ENCODE results near the gene FOXP3. TPM values are rescaled to one million over a fixed set of nuclear protein-coding genes. Genes with fewer than 3 reads are reported as not detected.

Gene FOXP3
- total RNA-seq, 2 donors from 2014 or later = 0.10 TPM; not detected in 1

GRCh38 chrX:49256268-49256995 is 8.1 kb downstream of the FOXP3 start:
- intact Hi-C loops (cut with DNase I) = no loop called here
- DNase-seq (ENCODE audit: low spot score) = no peak

GRCh38 chrX:49254639-49255038 is 9.9 kb downstream of the FOXP3 start:
- no peak for DNase-seq (ENCODE audit: low spot score)
- intact Hi-C loops (cut with DNase I) = no loop called here

GRCh38 chrX:49251325-49251724 is 13.2 kb downstream of the FOXP3 start:
- DNase-seq (ENCODE audit: low spot score) = no peak
- intact Hi-C loops (cut with DNase I) = no loop called here

- intact Hi-C loops (cut with DNase I) = no loop called here
- DNase-seq (ENCODE audit: low spot score) = no peak
Observed at GRCh38 chrX:49250578-49250977, 13.9 kb downstream of the FOXP3 start.

- DNase-seq (ENCODE audit: low spot score) = no peak
- intact Hi-C loops (cut with DNase I) = no loop called here
Observed at GRCh38 chrX:49250066-49250465, 14.4 kb downstream of the FOXP3 start.

GRCh38 chrX:49249616-49250015 is 14.9 kb downstream of the FOXP3 start:
- no peak for DNase-seq (ENCODE audit: low spot score)
- intact Hi-C loops (cut with DNase I) = no loop called here

- intact Hi-C loops (cut with DNase I) = no loop called here
- DNase-seq (ENCODE audit: low spot score) = no peak
Observed at GRCh38 chrX:49249071-49249470, 15.4 kb downstream of the FOXP3 start.

DNA sequence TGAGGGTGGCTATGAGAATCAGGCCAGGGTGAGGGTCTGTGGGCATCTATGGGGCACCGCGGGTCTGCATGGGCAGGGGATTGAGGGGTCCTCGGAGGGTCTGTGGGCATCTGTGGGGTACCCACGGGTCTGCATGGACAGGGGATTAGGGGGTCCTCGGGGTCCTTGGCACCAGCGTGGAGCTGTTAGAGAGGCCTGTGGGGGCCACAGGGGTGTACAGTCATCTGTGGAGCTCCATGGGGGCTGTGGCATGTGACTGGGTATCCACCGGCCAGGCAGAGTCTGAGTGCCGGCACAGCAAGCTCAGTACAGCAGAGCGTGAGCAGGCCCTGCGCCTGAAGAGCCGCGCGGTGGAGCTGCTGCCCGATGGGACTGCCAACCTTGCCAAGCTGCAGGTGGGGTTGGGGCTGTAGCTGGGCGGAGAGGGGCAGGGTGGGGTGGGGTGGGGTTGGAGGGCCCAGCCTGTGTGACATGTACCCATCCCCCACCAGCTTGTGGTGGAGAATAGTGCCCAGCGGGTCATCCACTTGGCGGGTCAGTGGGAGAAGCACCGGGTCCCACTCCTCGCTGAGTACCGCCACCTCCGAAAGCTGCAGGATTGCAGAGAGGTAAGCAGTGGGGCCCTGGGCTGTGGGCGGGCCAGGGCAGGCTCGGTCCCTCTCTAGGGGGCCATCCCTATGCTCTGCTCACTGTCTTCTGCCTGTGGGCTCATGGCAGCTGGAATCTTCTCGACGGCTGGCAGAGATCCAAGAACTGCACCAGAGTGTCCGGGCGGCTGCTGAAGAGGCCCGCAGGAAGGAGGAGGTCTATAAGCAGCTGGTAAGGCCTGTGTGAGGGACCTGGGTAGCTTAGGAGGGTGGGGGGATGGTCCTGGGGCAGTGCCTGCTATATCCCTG is 16.3 kb downstream of the FOXP3 start:
- no peak for DNase-seq (ENCODE audit: low spot score)
- intact Hi-C loops (cut with DNase I) = no loop called here

DNA sequence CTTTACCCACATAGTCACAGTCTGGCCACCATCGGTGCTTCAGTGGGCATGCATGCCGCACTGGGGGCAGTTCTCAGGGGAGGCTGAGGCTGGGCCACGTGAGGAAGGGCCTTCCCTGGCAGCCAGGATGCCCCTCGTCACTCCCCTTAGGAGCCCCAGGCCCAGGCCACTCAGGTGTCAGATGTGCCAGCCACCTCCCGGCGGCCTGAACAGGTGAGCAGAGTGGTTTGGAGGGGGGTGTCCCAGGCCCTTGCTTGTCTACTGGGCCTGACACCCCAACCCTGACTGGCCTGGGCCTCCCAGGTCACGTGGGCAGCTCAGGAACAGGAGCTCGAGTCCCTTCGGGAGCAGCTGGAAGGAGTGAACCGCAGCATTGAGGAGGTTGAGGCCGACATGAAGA is 17.2 kb downstream of the FOXP3 start:
- intact Hi-C loops (cut with DNase I) = no loop called here
- DNase-seq (ENCODE audit: low spot score) = no peak

DNA sequence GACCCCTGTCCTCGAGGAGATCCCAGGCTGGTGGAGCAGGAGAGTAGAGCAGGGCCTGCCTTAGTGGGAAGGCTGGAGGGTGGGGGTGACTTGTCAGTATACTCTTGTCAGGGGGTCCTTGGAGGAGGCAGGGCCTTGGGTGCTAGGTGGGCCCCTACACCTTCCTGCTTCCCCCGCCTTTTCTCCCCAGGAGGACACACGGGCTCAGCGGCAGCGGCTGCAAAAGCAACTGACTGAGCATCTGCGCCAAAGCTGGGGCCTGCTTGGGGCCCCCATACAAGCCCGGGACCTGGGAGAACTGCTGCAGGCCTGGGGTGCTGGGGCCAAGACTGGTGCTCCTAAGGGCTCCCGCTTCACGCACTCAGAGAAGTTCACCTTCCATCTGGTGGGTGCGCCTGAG is 18.0 kb downstream of the FOXP3 start:
- DNase-seq (ENCODE audit: low spot score) = no peak
- intact Hi-C loops (cut with DNase I) = no loop called here

- intact Hi-C loops (cut with DNase I) = no loop called here
- DNase-seq (ENCODE audit: low spot score) = no peak
Observed at GRCh38 chrX:49244207-49244606, 20.3 kb downstream of the FOXP3 start.

DNA sequence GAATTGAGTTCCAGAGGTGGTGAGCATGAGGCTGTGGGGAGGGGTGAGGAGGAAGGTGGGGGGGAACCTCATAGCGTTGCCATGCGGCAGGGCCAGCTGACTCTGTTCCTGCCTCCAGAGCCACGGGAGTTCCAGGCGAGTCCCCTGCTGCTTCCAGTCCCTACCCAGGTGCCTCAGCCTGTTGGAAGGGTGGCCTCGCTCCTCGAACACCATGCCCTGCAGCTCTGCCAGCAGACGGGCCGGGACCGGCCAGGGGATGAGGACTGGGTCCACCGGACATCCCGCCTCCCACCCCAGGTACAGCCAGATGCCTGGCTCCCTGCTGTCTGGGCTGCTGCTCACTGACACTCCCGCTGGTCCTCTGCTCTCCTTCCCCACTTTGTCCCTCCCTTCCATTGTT is 21.3 kb downstream of the FOXP3 start:
- intact Hi-C loops (cut with DNase I) = no loop called here
- no peak for DNase-seq (ENCODE audit: low spot score)

- intact Hi-C loops (cut with DNase I) = no loop called here
- DNase-seq (ENCODE audit: low spot score) = no peak
Observed at GRCh38 chrX:49242545-49243066, 21.9 kb downstream of the FOXP3 start.

DNA sequence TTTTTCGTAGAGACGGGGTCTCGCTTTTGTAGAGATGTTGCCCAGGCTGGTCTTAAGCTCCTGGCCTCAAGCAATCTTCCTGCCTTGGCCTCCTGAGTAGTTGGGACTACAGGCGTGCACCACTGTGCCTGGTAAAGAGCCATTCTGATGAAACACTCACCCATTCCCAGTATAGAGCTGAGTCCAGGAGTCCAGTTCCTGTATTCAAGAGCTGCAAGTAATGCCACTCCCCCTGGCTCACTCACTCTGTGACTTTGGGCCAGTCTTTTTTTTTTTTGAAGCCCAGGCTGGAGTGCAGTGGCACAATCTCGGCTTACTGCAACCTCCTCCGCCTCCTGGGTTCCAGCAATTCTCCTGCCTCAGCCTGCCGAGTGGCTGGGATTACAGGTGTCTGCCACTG is 25.8 kb downstream of the FOXP3 start:
- DNase-seq (ENCODE audit: low spot score) = no peak
- intact Hi-C loops (cut with DNase I) = no loop called here

DNA sequence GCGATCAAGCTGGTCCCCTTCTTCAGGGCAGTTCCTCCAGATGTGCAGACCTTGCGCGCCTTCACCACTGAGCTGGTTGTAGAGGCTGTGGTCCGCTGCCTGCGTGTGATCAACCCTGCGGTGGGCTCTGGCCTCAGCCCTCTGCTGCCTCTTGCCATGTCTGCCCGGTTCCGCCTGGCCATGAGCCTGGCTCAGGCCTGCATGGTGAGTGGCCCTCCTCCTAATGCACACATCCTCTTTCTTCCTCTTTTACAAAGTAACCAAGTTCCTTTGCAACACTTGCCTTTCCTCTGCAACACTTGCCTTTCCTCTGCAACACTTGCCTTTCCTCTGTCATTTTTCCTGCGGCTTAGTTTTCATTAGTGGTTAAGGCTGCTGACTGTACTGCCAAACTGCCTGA is 27.4 kb downstream of the FOXP3 start:
- intact Hi-C loops (cut with DNase I) = no loop called here
- DNase-seq (ENCODE audit: low spot score) = no peak

- intact Hi-C loops (cut with DNase I) = no loop called here
- DNase-seq (ENCODE audit: low spot score) = no peak
Observed at GRCh38 chrX:49233887-49234555, 30.5 kb downstream of the FOXP3 start.

DNA sequence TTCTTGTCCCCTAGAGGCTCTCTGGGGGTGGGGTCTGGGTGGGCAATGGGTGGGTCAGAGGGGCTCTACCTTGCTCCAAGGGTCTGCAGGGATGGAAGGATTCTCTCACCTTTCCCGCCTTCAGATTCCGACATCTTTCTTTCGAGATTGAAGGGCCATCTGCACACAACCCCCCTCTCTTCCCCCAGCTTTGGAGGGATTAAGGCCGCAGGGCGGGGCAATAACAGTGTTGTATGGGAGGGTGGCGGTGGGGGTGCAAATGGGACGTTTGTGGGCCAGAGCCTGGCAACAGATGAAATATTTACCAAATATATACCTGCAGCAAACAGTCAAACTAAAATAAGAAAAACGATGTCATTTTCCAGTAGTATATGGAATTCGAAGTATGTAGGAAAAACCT is 31.3 kb downstream of the FOXP3 start, which contains the start of gene CACNA1F:
CACNA1F (minus strand) TSS at position 165 of the 400 bp plus-strand sequence; CDS start at position 134, 31 bp downstream.
- no peak for DNase-seq (ENCODE audit: low spot score)
- intact Hi-C loops (cut with DNase I) = no loop called here

- no peak for DNase-seq (ENCODE audit: low spot score)
- intact Hi-C loops (cut with DNase I) = no loop called here
Observed at GRCh38 chrX:49232525-49232924, 32.0 kb downstream of the FOXP3 start.

DNA sequence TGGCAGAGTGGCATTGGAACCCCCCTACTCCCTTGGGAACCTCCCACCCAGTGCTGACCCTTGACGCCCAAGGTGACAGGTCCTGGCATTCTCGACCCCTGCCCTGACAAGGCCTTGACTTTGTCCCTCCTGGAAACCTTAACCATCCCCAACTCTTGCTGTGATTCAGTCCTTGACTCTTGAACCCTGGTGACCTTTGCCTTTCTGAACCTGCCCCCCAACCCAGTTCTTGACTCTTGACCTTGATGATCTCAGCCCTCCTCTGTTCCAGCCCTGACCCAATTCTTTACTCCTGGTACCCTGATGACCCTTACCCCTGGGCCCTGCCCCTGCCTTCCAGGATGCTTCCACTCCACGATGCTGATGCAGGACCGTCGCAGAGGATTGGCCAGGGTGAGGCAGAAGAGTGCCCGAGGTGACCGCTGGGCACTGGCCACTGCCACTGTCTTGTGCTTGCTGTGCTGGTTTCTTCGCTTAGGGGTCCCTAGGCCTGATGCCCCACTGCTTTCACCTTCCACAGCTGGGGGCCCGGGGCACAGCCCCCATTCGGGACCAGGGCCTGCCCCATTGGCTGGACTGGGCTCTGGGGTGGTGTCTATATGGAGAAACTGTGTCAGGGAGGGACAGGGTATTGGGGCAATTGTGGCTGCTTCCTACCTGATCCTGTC is 33.0 kb downstream of the FOXP3 start:
- no peak for DNase-seq (ENCODE audit: low spot score)
- intact Hi-C loops (cut with DNase I) = no loop called here

Data from posterior vena cava (tissue), 2 donors.